HG02981 (cell line): Measurements from ENCODE around the gene GGTLC3.
A peak's percentile ranks its signal among the peaks of the same experiment; 100 is the strongest.
"Not testable (repeated sequence)": the region's sequence is repeated elsewhere in the genome, so short reads cannot be mapped to it uniquely, and the experiment has no call there.

ENCODE experiments used
- ATAC-seq: cut with Tn5 transposase; IDR thresholded peaks from one replicate; pipeline ENCODE4 v1.9.1; 2021; ENCODE audit warnings: mild to moderate bottlenecking, moderate library complexity; ENCODE audit not compliant: unreplicated experiment

The GGTLC3 gene

GRCh38 chr22:18518061-18518460 lies at the start of gene GGTLC3:
Gene GGTLC3 (minus strand): TSS chr22:18518161. CDS start chr22:18517897, 264 bp downstream.
- ATAC-seq, result not testable (repeated sequence)

GRCh38 chr22:18560099-18560974 lies 42.4 kb upstream of the GGTLC3 start:
- ATAC-seq, result not testable (repeated sequence)

- ATAC-seq, result not testable (repeated sequence)
Measured at GRCh38 chr22:18558939-18559338, 41.0 kb upstream of the GGTLC3 start.

GRCh38 chr22:18558516-18558915 lies 40.6 kb upstream of the GGTLC3 start:
- ATAC-seq, result not testable (repeated sequence)

- ATAC-seq, result not testable (repeated sequence)
Measured at GRCh38 chr22:18554280-18555256, 36.6 kb upstream of the GGTLC3 start.

- ATAC-seq, result not testable (repeated sequence)
Measured at GRCh38 chr22:18552839-18553597, 35.1 kb upstream of the GGTLC3 start.

- ATAC-seq, result not testable (repeated sequence)
Measured at GRCh38 chr22:18551046-18551445, 33.1 kb upstream of the GGTLC3 start.

- ATAC-seq, result not testable (repeated sequence)
Measured at GRCh38 chr22:18549458-18550179, 31.7 kb upstream of the GGTLC3 start.

GRCh38 chr22:18544615-18545014 lies 26.7 kb upstream of the GGTLC3 start:
- not testable (repeated sequence) for ATAC-seq

GRCh38 chr22:18543400-18543799 lies 25.4 kb upstream of the GGTLC3 start:
- not testable (repeated sequence) for ATAC-seq

- not testable (repeated sequence) for ATAC-seq
Measured at GRCh38 chr22:18539994-18540393, 22.0 kb upstream of the GGTLC3 start.

GRCh38 chr22:18534315-18534714 lies 16.4 kb upstream of the GGTLC3 start:
- not testable (repeated sequence) for ATAC-seq

- ATAC-seq, result not testable (repeated sequence)
Measured at GRCh38 chr22:18533633-18534032, 15.7 kb upstream of the GGTLC3 start.

GRCh38 chr22:18529416-18530145 lies 11.6 kb upstream of the GGTLC3 start:
- ATAC-seq, result peak; percentile 2

- ATAC-seq, result peak; percentile 69
Measured at GRCh38 chr22:18528597-18529415, 10.8 kb upstream of the GGTLC3 start.

- ATAC-seq, result peak; percentile 18
Measured at GRCh38 chr22:18527752-18528596, 10.0 kb upstream of the GGTLC3 start, which contains the start of gene TMEM191B. Gene TMEM191B (plus strand): TSS chr22:18527802. CDS start chr22:18527981, 179 bp downstream.

GRCh38 chr22:18523328-18523727 lies 5.4 kb upstream of the GGTLC3 start:
- not testable (repeated sequence) for ATAC-seq
